Middle frontal gyrus (tissue), 1 donor: ENCODE results near the gene SEC16A.
"Not testable (repeated sequence)": the region's sequence is repeated elsewhere in the genome, so short reads cannot be mapped to it uniquely, and the experiment has no call there.

Experiments used
- DNase-seq: peaks from one replicate; pipeline ENCODE4 v3.0.0-alpha.2; 2015; ENCODE audit warnings: low spot score; ENCODE audit errors: extremely low spot score

The SEC16A gene

GRCh38 chr9:136441681-136442245 lies 41.1 kb downstream of the SEC16A start:
- DNase-seq: no peak

- DNase-seq: no peak
These were observed 41.6 kb downstream of the SEC16A start for GRCh38 chr9:136441191-136441680.

- no peak for DNase-seq
These were observed 43.1 kb downstream of the SEC16A start, which contains the start of gene INPP5E for GRCh38 chr9:136439481-136440408. TSS of gene INPP5E (minus strand) at chr9:136439845. CDS start at chr9:136439419, 426 bp downstream.

- DNase-seq: no peak
These were observed 44.0 kb downstream of the SEC16A start for GRCh38 chr9:136438548-136439480.

- DNase-seq: no peak
These were observed 44.8 kb downstream of the SEC16A start for GRCh38 chr9:136437839-136438547.

DNA sequence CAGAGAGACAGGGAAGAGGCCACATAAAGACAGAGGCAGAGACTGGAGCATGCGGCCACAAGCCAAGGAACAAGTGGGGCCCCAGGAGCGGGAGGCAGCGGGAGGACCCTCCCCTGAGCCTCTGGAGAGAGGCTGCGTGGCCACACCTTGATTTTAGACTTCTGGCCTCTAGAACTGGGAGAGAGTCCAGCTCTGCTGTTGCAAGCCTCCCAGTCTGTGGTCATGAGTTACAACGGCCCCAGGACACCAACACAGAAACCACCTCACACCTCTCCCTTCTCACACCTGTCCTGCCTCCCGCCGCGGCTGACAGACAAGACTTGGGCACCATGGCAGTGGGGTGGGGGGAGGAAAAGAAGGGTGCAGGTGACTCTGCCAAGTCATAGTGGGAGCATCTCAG lies 45.4 kb downstream of the SEC16A start:
- no peak for DNase-seq

DNA sequence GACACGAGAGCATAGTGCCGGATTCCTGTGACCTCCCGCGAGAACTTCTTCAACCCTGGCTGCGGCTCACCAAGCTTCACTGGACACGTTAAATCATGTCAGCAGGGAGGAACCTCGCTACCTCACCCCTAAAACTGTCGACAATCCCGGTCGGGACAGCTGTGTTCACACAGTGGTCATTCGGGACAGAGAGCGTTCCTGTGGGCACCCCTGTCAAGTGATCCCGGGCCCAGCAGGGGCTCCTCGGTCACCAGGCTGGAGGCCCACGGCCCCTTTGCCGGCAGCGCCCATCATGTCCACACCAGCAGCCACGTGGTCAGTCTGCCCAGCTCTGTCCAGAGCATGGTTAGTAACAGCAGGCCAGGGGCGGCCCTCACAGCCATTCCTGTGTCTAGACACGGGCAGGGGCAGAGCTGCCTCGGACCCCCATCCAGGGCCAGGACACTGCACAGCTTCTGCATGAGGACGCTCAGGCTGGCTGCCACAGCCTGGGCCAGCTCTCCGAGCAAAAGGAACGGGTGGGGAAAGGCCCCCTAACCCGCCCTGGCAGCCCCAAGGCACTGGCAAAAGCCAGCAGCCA lies 46.7 kb downstream of the SEC16A start:
- no peak for DNase-seq

GRCh38 chr9:136434580-136435169 lies 48.2 kb downstream of the SEC16A start:
- no peak for DNase-seq

GRCh38 chr9:136433849-136434579 lies 48.8 kb downstream of the SEC16A start:
- no peak for DNase-seq

- no peak for DNase-seq
These were observed 49.7 kb downstream of the SEC16A start for GRCh38 chr9:136433043-136433715.

- DNase-seq: no peak
These were observed 50.2 kb downstream of the SEC16A start for GRCh38 chr9:136432591-136432990.

DNA sequence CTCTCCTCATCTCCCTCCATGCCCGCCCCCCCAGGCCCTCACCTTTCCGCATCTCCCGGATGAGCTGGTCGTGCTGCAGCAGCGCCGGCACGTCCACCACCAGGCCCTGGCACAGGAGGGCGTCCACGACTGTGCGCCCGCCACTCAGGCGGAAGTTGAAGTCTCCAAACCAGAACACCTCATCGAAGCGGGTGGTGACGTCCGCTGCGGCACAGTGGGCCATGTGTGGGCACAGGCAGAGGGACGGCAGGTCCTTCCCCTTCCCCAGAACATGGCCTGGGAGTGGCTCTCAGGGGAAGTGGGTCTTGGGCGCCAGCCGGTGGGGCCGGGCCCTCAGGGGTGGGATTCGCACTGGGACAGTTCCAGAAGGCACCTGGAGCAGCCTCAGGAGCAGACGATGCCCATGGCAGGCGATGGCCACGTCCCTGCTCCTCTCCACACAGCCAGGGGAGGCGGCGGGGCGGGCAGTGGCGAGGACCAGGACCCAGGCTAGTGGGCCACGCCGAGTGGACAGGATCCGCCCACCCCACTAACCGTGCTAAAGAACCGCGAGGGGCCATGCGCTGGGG lies 51.0 kb downstream of the SEC16A start:
- DNase-seq: no peak

- no peak for DNase-seq
These were observed 52.1 kb downstream of the SEC16A start for GRCh38 chr9:136430588-136431234.

GRCh38 chr9:136429683-136430491 lies 53.0 kb downstream of the SEC16A start:
- DNase-seq: no peak

DNA sequence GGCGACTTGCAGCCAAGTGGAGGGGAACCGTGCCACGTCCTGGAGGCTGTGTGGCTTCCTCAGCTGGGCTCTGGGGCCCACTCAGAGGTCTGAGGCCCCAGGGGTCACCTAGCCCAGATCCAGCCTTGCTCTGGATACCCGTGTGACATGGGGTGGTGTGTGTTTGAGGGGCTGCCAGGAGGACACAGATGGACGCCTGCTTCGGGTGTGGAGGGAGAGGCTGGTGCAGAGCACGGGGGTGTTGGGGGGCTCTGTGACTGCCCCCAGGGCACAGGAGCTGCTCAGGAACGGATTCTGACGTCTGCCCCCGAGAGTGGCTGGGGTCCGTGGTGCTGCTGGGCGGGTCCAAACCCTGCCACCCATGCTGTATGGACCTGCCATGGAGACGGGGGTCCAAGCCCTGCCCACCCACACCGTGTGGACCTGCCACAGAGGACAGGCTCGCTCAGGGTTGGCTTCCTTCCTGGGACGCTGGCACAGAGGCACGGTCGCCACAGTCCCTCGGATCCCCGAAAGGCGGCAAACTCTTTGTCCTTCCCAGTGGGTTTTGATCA lies 53.7 kb downstream of the SEC16A start:
- no peak for DNase-seq

GRCh38 chr9:136426787-136427186 lies 56.1 kb downstream of the SEC16A start:
- no peak for DNase-seq

DNA sequence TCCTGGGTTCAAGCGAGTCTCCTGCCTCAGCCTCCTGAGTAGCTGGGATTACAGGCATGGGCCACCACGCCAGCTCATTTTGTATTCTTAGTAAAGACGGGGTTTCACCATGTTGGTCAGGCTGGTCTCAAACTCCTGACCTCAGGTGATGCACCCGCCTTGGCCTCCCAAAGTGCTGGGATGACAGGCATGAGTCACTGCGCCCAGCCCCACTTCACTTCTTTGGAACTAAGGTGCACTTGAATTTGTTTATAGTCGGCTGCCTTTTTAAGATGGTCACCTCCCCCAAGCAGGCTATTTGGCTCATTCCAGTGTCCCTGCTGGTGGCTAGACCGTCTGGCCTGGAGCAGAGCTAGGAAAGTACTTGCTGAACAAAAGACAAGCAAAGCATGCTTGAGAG lies 57.5 kb downstream of the SEC16A start:
- DNase-seq: not testable (repeated sequence)
